Stimulated activated naive CD8-positive, alpha-beta T cell treated with anti-CD3 and anti-CD28 coated beads, Interleukin-15, amount 100 ng/mL, for 72 hours (primary cell): Measurements from ENCODE around the gene PREP.
"Not testable (repeated sequence)": the region's sequence is repeated elsewhere in the genome, so short reads cannot be mapped to it uniquely, and the experiment has no call there.

Experiments used
- ATAC-seq: fragments of 150-1000 bp; cut with Tn5 transposase; 2 replicates; pipeline ENCODE4 v1.10.0; 2021; ENCODE audit warnings: mild to moderate bottlenecking, moderate library complexity
- DNase-seq, 2 donors: peaks; one replicate each; pipeline ENCODE4 v3.0.0; 2021 to 2022
- H3K27ac Mint-ChIP-seq, 2 donors: one replicate each; pipeline ENCODE4 v1.8.0; 2022; ENCODE audit warnings: mild to moderate bottlenecking in 2 of 2, mixed read lengths in 2 of 2, moderate library complexity in 2 of 2
- H3K27me3 Mint-ChIP-seq: one replicate; pipeline ENCODE4 v1.8.0; 2022; ENCODE audit warnings: mixed read lengths
- H3K4me1 Mint-ChIP-seq: one replicate; pipeline ENCODE4 v1.8.0; 2022; ENCODE audit warnings: mild to moderate bottlenecking, mixed read lengths
- H3K4me3 Mint-ChIP-seq, 2 donors: one replicate each; pipeline ENCODE4 v1.8.0; 2022; ENCODE audit warnings: mild to moderate bottlenecking in 2 of 2, mixed read lengths in 2 of 2, moderate library complexity in 1 of 2
- H3K9me3 Mint-ChIP-seq, 2 donors: one replicate each; pipeline ENCODE4 v1.8.0; 2022; ENCODE audit warnings: mixed read lengths in 2 of 2

PREP gene

DNA sequence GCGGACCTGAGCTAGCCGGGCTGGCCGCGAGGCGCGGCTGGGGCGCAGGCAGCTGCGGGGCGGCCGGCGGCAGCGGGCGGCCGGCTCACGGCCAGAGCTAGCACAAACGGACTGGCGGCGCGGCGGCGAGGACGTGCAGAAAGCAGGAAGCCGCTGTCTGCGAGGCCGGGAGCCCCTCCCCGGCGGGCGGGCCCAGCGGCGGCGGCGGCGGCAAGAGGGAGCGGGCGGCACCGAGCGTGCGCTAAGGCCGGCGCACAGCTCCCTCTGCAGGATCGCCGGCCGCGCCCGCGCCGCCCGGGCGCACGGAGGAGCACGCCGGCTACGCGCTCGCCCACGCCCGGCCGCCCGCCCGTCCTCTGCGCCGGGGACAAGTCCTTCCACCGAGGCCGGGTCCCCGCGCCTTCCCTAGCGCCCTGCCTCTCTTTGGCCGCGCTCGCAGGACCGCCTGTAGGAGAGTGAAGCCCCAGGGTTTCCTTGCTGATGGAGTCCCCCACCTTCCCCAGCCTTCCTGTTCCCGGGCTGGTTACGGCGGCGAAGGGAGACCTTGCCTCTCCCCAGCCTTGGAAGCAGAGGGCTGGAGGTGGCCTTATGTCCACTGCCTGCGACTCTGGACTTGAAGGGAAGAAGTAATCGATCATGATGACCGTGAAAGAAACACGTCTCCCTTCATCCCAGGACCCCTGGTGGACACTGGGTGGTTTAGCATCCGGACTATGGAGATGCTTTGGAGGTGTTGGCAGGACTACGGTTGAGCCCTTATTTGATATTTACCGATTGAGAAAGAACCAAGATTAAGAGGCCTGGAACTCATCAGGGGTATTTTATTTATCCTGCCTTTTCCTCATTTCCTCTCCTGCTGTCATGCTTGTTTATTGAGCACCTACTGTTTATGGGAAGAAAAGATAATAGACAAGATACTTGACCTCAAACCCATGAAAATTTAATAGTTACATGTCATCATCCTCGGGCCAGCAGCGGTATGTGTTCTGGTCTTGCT, at the start of gene PREP:
PREP (minus strand) TSS at position 144 of the 997 bp plus-strand sequence. CDS start 191 bp downstream, outside the sequence.
- peak; percentile 95 for ATAC-seq
- H3K9me3 Mint-ChIP-seq = no peaks in the 10 kb centered on the region
- H3K4me1 Mint-ChIP-seq = peaks cover 58% of the 10 kb centered on the region
- peak within 1 kb of the TSS; percentile 94 to 97 for H3K4me3 Mint-ChIP-seq
- peak; percentile 86 to 90 for DNase-seq
- peak within 1 kb of the TSS; percentile 94 for H3K27ac Mint-ChIP-seq
- H3K27me3 Mint-ChIP-seq = no peaks in the 10 kb centered on the region

DNA sequence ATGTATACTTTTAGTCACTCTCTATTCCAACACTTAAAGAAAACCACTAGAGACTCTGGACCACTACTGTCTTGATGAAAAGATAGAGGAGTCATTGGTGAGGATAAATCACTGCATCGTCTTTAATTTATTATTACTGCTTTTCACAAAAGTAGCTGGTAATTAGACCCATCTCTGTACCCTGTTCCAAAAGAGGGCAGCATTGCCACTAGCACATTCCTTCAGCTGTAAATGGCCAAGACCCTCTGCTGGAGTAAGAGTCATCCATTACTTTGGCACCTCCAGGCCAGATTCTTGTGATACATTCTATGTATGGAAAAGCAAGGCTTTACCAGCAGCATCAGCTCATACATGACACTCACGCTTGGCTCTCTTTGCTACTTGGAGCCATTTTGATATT, 49.5 kb upstream of the PREP start:
- H3K4me3 Mint-ChIP-seq = peak overlapping the region in 1 of 2 donors; percentile 51
- no peak for DNase-seq
- H3K9me3 Mint-ChIP-seq = no peaks in the 10 kb centered on the region
- peaks cover 19% of the 10 kb centered on the region for H3K4me1 Mint-ChIP-seq
- no peak for ATAC-seq
- peak overlapping the region in 1 of 2 donors; percentile 87 for H3K27ac Mint-ChIP-seq
- H3K27me3 Mint-ChIP-seq = peaks cover 6% of the 10 kb centered on the region

- no peak for ATAC-seq
- DNase-seq = no peak
- no peak overlapping the region for H3K4me3 Mint-ChIP-seq
- no peak overlapping the region for H3K27ac Mint-ChIP-seq
- peaks cover 19% of the 10 kb centered on the region for H3K4me1 Mint-ChIP-seq
- H3K27me3 Mint-ChIP-seq = peaks cover 6% of the 10 kb centered on the region
- no peaks in the 10 kb centered on the region for H3K9me3 Mint-ChIP-seq
Measured at GRCh38 chr6:105449756-105450390, 47.0 kb upstream of the PREP start.

- DNase-seq (no peak), ATAC-seq (no peak)
- no peak overlapping the region for H3K4me3 Mint-ChIP-seq
- no peaks in the 10 kb centered on the region for H3K9me3 Mint-ChIP-seq
- H3K27ac Mint-ChIP-seq = no peak overlapping the region
- H3K4me1 Mint-ChIP-seq = no peaks in the 10 kb centered on the region
- peaks cover 6% of the 10 kb centered on the region for H3K27me3 Mint-ChIP-seq
Measured at GRCh38 chr6:105445481-105445880, 42.6 kb upstream of the PREP start.

DNA sequence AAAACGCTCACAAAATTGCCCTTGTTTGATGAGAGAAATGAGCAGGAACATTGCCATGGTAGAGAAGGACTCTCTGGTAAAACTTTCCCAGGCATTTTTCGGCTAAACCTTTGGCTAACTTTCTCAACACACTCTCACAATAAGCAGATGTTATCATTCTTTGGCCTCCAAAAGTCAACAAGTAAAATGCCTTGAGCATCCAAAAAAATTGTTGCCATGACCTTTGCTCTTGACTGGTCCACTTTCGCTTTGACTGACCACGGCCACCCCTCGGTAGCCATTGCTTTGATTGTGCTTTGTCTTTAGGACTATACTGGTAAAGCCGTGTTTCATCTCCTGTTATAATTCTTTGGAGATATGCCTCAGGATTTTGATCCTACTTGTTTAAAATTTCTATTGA, 41.1 kb upstream of the PREP start:
- no peak overlapping the region for H3K4me3 Mint-ChIP-seq
- H3K4me1 Mint-ChIP-seq = no peaks in the 10 kb centered on the region
- DNase-seq (no peak), ATAC-seq (no peak)
- H3K9me3 Mint-ChIP-seq = no peaks in the 10 kb centered on the region
- peaks cover 10% of the 10 kb centered on the region for H3K27me3 Mint-ChIP-seq
- H3K27ac Mint-ChIP-seq = no peak overlapping the region

GRCh38 chr6:105442369-105442768, 39.5 kb upstream of the PREP start:
- Mint-ChIP-seq H3K4me3 (no peak overlapping the region), H3K27ac (no peak overlapping the region), H3K9me3 (no peaks in the 10 kb centered on the region), H3K4me1 (no peaks in the 10 kb centered on the region), H3K27me3 (peaks cover 7% of the 10 kb centered on the region)
- DNase-seq (no peak), ATAC-seq (no peak)

DNA sequence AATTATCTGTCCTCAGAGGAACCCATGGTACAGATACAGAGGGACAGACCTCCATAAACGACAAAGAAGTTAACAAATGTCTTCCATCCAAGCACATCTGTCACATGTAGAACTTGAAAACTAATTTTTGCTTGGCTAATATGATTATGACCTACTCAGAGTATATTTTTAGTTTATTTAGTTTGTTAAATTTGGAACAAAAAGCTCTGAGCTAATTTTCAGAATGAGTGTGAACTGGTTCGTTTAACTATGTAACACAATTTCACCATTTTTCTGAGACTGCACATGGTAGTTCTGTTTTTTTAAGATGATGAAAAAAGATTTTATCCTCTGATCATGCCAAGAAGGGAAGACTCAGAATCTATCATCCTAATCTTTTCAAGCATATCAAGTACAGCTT, 34.4 kb upstream of the PREP start:
- H3K4me3 Mint-ChIP-seq = no peak overlapping the region
- no peaks in the 10 kb centered on the region for H3K4me1 Mint-ChIP-seq
- peaks cover 7% of the 10 kb centered on the region for H3K27me3 Mint-ChIP-seq
- no peaks in the 10 kb centered on the region for H3K9me3 Mint-ChIP-seq
- DNase-seq (no peak), ATAC-seq (no peak)
- H3K27ac Mint-ChIP-seq = no peak overlapping the region

GRCh38 chr6:105433723-105434122, 30.8 kb upstream of the PREP start:
- peaks cover under 1% of the 10 kb centered on the region for H3K27me3 Mint-ChIP-seq
- no peak for ATAC-seq
- DNase-seq = no peak
- no peaks in the 10 kb centered on the region for H3K9me3 Mint-ChIP-seq
- no peak overlapping the region for H3K4me3 Mint-ChIP-seq
- no peaks in the 10 kb centered on the region for H3K4me1 Mint-ChIP-seq
- no peak overlapping the region for H3K27ac Mint-ChIP-seq

GRCh38 chr6:105432797-105433196, 29.9 kb upstream of the PREP start:
- Mint-ChIP-seq H3K4me1 (no peaks in the 10 kb centered on the region), H3K9me3 (no peaks in the 10 kb centered on the region), H3K27me3 (no peaks in the 10 kb centered on the region), H3K4me3 (no peak overlapping the region), H3K27ac (no peak overlapping the region)
- DNase-seq = no peak
- ATAC-seq = no peak

DNA sequence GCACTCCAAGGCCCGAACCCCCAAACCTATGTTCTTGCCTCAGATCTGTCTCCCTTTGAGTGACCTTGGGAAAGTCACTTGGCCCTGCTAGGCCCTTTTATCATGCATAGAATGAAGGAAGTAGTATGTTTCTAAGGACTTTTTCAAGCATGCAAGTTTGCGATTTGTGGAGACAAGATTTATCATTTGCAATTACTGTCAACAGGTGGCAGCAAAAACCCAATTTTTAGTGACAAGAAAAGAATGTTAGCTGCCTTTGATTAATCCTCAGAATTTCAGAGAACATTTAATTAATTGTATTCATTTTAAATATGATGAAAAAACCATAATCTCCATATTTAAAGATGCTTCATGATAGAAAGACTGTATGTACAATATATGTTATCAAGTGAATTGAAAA, 28.3 kb upstream of the PREP start:
- Mint-ChIP-seq H3K4me1 (no peaks in the 10 kb centered on the region), H3K9me3 (no peaks in the 10 kb centered on the region), H3K27ac (no peak overlapping the region), H3K4me3 (no peak overlapping the region), H3K27me3 (no peaks in the 10 kb centered on the region)
- no peak for ATAC-seq
- DNase-seq = peak in 1 of 2 donors; percentile 19

- no peaks in the 10 kb centered on the region for H3K27me3 Mint-ChIP-seq
- H3K4me1 Mint-ChIP-seq = no peaks in the 10 kb centered on the region
- no peak overlapping the region for H3K27ac Mint-ChIP-seq
- no peak for ATAC-seq
- H3K4me3 Mint-ChIP-seq = no peak overlapping the region
- DNase-seq = no peak
- H3K9me3 Mint-ChIP-seq = no peaks in the 10 kb centered on the region
Measured at GRCh38 chr6:105430685-105431084, 27.8 kb upstream of the PREP start.

DNA sequence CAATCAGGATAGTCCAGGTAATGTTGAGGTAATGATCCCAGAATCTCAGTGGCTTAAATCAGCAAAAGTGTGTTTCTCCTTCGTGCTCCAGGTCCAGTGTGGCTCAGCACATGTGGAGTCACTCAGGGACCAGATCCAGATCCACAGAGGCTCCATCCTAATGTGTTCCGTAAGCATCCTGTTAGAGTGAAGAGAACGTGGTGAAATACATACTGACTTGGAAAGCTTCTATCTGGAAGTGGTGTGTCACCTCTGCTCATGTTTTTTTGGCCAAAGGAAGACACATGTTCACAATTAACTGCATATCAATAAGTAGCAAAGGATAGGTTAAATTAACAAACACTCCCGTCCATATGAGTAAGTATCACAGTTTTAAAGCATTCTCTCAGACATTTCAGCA, 26.8 kb upstream of the PREP start:
- Mint-ChIP-seq H3K4me1 (no peaks in the 10 kb centered on the region), H3K27me3 (no peaks in the 10 kb centered on the region), H3K4me3 (no peak overlapping the region), H3K27ac (no peak overlapping the region), H3K9me3 (no peaks in the 10 kb centered on the region)
- DNase-seq (no peak), ATAC-seq (no peak)

GRCh38 chr6:105428342-105428957, 25.6 kb upstream of the PREP start:
- no peaks in the 10 kb centered on the region for H3K27me3 Mint-ChIP-seq
- no peaks in the 10 kb centered on the region for H3K9me3 Mint-ChIP-seq
- H3K4me3 Mint-ChIP-seq = no peak overlapping the region
- no peak overlapping the region for H3K27ac Mint-ChIP-seq
- no peaks in the 10 kb centered on the region for H3K4me1 Mint-ChIP-seq
- DNase-seq (no peak), ATAC-seq (no peak)

- peak; percentile 83 for ATAC-seq
- H3K27ac Mint-ChIP-seq = no peak overlapping the region
- DNase-seq = peak; percentile 53 to 61
- no peaks in the 10 kb centered on the region for H3K9me3 Mint-ChIP-seq
- no peaks in the 10 kb centered on the region for H3K27me3 Mint-ChIP-seq
- no peak overlapping the region for H3K4me3 Mint-ChIP-seq
- no peaks in the 10 kb centered on the region for H3K4me1 Mint-ChIP-seq
Measured at GRCh38 chr6:105424175-105424783, 21.4 kb upstream of the PREP start.

DNA sequence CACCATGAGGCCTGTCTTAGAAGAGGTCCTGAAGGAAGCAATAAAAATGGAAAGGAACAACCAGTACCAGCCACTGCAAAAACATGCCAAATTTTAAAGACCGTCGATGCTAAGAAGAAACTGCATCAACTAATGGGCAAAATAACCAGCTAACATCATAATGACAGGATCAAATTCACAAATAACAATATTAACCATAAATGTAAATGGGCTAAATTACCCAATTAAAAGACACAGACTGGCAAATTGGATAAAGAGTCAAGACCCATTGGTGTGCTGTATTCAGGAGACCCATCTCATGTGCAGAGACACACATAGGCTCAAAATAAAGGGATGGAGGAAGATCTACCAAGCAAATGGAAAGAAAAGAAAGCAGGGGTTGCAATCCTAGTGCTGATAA, 14.1 kb upstream of the PREP start:
- Mint-ChIP-seq H3K9me3 (peaks cover 34 to 39% of the 10 kb centered on the region in 2 donors), H3K27me3 (peaks cover 33% of the 10 kb centered on the region)
- not testable (repeated sequence) for H3K4me1 Mint-ChIP-seq, H3K27ac Mint-ChIP-seq, ATAC-seq, DNase-seq, H3K4me3 Mint-ChIP-seq
